ENCODE measurements around the gene ITGAD.

DNA sequence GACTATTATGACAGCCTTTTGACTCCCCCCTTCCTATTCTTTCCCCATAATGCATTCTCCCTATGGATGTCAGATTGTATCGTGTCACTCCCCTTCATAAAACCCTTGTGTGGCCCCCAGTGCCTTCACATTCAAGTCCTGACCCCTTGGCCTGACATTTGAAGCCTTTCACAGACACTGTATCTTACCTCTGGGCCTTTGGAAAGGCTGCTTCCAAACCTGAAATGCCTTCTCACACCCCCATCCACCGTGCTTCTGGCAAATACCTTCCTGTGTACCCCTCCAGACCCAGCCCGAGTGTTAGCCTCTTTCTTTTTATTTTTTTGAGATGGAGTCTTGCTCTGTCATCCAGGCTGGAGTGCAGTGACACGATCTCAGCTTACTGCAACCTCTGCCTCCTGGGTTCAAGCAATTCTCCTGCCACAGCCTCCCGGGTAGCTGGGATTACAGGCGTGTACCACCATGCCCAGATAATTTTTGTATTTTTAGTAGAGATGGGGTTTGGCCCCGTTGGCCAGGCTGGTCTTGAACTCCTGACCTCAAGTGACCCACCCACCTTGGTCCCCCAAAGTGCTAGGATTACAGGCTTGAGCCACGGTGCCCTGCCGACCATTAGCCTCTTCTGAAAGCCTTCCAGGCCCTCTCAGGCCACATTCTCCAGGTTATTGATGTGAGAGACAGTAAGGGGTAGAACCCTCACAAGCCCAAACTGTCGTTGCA, 68.2 kb downstream of the ITGAD start:
- TF ChIP-seq SIN3A (IDR thresholded peaks at IDR 0.05; ENCODE audit: borderline replicate concordance, low read depth, low read length) = no peak
- no peak for TF ChIP-seq GATA2 (CRISPR knock-in tag; IDR thresholded peaks at IDR 0.05)
- no peak for TF ChIP-seq TAF1 (IDR thresholded peaks at IDR 0.05; ENCODE audit: borderline replicate concordance, low read depth, low read length)
- no peak for TF ChIP-seq USF1 (IDR thresholded peaks at IDR 0.05; ENCODE audit: borderline replicate concordance, low read depth)

Measured in SK-N-SH (cell line).